HEK293T (cell line): ENCODE results near the gene ORC3.

ENCODE experiments used
- CTCF ChIA-PET: fragments of 350-600 bp; formaldehyde crosslinking; extraction: SDS; loops from one replicate; lab custom pipeline; 2021; ENCODE audit warnings: antibody characterized with exemption, inconsistent platforms; lab: Yijun Ruan, JAX
- POLR2A ChIA-PET: fragments of 350-600 bp; formaldehyde crosslinking; extraction: SDS; loops from one replicate; lab custom pipeline; 2020; ENCODE audit warnings: antibody characterized with exemption, inconsistent platforms; lab: Yijun Ruan, JAX
- DNase-seq: peaks from one replicate; pipeline ENCODE4 v3.0.0; 2012; ENCODE audit warnings: mixed read lengths; ENCODE audit errors: extremely low spot score
- ARNT ChIP-seq: fragments of 450-650 bp; IDR thresholded peaks from 2 replicates; pipeline ENCODE4 v1.6.1; 2017; ENCODE audit warnings: mild to moderate bottlenecking
- BHLHE40 ChIP-seq: fragments of 450-650 bp; IDR thresholded peaks from 2 replicates; pipeline ENCODE4 v1.6.1; 2016; ENCODE audit warnings: mild to moderate bottlenecking, moderate library complexity, borderline replicate concordance
- CTBP1 ChIP-seq: fragments of 450-650 bp; IDR thresholded peaks from 2 replicates; pipeline ENCODE4 v1.6.1; 2016; ENCODE audit warnings: borderline replicate concordance
- ELF4 ChIP-seq: fragments of 450-650 bp; IDR thresholded peaks from 2 replicates; pipeline ENCODE4 v1.6.1; 2017; ENCODE audit warnings: antibody characterized with exemption
- FOXA1 ChIP-seq: fragments of 450-650 bp; IDR thresholded peaks from 2 replicates; pipeline ENCODE4 v1.6.1; 2016; ENCODE audit warnings: mild to moderate bottlenecking
- FOXK2 ChIP-seq: fragments of 450-650 bp; IDR thresholded peaks from 2 replicates; pipeline ENCODE4 v1.6.1; 2016; ENCODE audit warnings: mild to moderate bottlenecking
- FOXM1 ChIP-seq: fragments of 450-650 bp; IDR thresholded peaks from 2 replicates; pipeline ENCODE4 v1.6.1; 2017; ENCODE audit warnings: mild to moderate bottlenecking, borderline replicate concordance
- HDGF ChIP-seq: fragments of 450-650 bp; IDR thresholded peaks from 2 replicates; pipeline ENCODE4 v1.6.1; 2017; ENCODE audit warnings: antibody characterized with exemption, borderline replicate concordance
- L3MBTL2 ChIP-seq: fragments of 450-650 bp; conservative IDR thresholded peaks from 2 replicates; pipeline ENCODE4 v1.6.1; 2016; ENCODE audit warnings: mild to moderate bottlenecking
- LEF1 ChIP-seq: fragments of 450-650 bp; IDR thresholded peaks from 2 replicates; pipeline ENCODE4 v1.6.1; 2017; ENCODE audit warnings: mild to moderate bottlenecking, borderline replicate concordance
- NFRKB ChIP-seq: fragments of 450-650 bp; IDR thresholded peaks from 2 replicates; pipeline ENCODE4 v1.6.1; 2016; ENCODE audit warnings: mild to moderate bottlenecking, moderate library complexity
- PKNOX1 ChIP-seq: fragments of 450-650 bp; IDR thresholded peaks from 2 replicates; pipeline ENCODE4 v1.6.1; 2016
- SP1 ChIP-seq: fragments of 450-650 bp; IDR thresholded peaks from 2 replicates; pipeline ENCODE4 v1.6.1; 2017
- SUZ12 ChIP-seq: fragments of 450-650 bp; IDR thresholded peaks from 2 replicates; pipeline ENCODE4 v1.6.1; 2016; ENCODE audit warnings: mild to moderate bottlenecking
- TARDBP ChIP-seq: fragments of 450-650 bp; IDR thresholded peaks from 2 replicates; pipeline ENCODE4 v1.6.1; 2016
- ZNF384 ChIP-seq: fragments of 450-650 bp; IDR thresholded peaks from 2 replicates; pipeline ENCODE4 v1.6.1; 2016

The ORC3 gene

DNA sequence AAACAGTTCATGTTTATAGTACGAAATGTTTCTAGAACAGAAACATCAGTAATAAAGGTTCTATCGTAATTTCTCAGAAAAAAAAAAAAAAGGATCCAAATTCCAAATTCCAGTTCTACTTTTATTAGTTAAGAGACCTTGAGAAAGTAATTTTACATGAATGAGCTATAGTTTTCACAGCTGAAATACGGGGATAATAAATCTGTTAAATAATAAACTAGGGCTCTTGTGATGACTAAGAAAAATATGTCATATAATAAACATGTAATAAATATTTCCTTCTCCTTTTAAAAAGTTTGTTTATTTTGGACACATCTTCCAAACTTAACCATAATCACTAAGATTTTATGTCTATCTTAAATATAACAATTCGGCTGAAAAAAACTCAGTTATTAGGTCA lies 17.9 kb upstream of the ORC3 start:
- no peak for TF ChIP-seq PKNOX1
- CTCF ChIA-PET, result interaction anchor here (0.6 to 0.7 kb wide), 2 partner anchors 358 to 386 kb away, joined by 3 to 7 read pairs; no protein-coding TSS in a partner anchor
- DNase-seq, result no peak
- POLR2A ChIA-PET, result interaction anchor here (1.1 kb wide), 1 partner anchor 17 kb away, joined by 5 read pairs; the partner anchor contains the start of gene RARS2

DNA sequence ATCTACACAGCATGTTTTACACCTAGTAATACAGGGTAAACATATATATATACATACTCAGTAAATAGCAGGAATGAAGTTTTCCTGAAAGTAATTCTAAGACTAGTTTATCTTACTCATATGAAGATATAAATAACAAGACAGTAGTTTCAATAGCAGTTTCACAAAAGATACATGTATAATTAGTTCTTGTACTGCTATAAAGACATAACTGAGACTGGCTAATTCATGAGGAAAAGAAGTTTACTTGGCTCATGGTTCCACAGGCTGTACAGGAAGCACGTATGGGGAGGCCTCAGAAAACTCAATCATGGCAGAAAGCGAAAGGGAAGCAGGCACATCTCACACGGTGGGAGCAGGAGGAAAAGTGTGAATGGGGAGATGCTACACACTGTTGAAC lies 17.1 kb upstream of the ORC3 start:
- TF ChIP-seq NFRKB (no peak), FOXK2 (no peak), ZNF384 (no peak), FOXM1 (no peak), L3MBTL2 (no peak), FOXA1 (no peak), BHLHE40 (no peak), HDGF (no peak), PKNOX1 (no peak), ELF4 (no peak), TARDBP (no peak)
- DNase-seq, result no peak
- ChIA-PET CTCF (no interaction called here), POLR2A (interaction anchor here (1.1 kb wide), 1 partner anchor 16 kb away, joined by 5 read pairs; the partner anchor contains the start of gene RARS2)

DNA sequence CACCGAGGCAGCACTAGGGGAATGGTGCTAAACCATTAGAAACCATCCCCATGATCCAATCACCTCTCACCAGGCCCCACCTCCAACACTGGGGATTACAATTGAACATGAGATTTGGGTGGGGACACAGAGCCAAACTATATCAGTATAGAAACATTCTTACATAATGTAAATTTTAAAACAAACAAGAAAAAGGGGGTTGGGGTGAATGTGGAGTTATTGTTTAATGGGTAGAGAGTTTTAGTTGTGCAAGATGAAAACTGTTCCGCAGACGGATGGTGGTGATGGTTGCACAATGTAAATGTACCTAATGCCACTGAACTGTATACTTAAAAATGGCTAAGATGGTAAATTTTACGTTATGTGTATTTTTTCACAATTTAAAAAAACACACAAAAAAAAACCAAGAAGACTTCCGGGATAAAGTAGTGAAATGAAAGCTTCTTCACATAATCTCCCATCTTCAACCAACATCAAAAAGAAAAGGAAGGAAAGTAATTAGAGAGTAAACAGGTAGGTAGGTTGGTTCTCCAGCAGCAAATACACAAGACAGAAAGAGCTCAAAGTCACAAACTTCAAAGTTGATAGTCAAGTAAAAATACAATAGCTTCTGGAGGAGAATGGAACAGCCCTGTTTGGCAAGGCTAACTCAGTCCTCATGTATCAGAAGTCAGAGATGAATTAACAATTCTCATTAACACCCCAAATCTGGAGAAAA lies 16.5 kb upstream of the ORC3 start:
- TF ChIP-seq LEF1 (no peak), NFRKB (no peak), SUZ12 (no peak), SP1 (no peak), ELF4 (no peak), FOXK2 (no peak), L3MBTL2 (no peak), FOXA1 (no peak), ZNF384 (no peak), PKNOX1 (no peak), FOXM1 (no peak), CTBP1 (no peak), TARDBP (no peak), ARNT (no peak), BHLHE40 (no peak), HDGF (no peak)
- ChIA-PET CTCF (no interaction called here), POLR2A (no interaction called here)
- DNase-seq, result no peak

DNA sequence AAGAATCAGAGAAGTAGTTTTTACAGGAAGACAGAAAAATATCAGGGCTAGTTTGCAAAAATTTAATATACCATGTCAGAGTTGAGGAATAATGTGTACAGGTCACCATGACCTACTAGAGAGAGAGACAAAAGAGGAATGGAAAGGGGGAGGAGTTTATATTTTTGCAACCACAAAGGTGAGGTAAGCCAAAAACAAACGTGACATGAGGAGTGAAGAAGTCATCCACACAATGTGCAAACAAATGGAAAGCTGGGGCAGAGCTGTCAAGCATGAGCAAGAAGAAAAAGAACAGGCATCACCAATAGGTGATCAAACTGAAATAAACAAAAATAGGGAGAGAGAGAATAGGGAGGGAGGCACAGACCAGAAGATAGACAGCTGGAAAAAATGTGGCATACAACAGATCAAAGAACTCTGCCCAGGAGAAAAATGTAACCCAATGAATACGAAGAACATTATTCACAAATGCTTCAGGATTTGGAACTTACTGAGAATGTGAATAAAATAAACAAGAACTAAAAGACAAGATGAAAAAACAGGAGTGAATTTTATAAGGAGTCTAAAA lies 15.6 kb upstream of the ORC3 start:
- DNase-seq, result no peak
- POLR2A ChIA-PET, result no interaction called here
- TF ChIP-seq TARDBP (no peak), PKNOX1 (no peak), SUZ12 (no peak)
- CTCF ChIA-PET, result no interaction called here

DNA sequence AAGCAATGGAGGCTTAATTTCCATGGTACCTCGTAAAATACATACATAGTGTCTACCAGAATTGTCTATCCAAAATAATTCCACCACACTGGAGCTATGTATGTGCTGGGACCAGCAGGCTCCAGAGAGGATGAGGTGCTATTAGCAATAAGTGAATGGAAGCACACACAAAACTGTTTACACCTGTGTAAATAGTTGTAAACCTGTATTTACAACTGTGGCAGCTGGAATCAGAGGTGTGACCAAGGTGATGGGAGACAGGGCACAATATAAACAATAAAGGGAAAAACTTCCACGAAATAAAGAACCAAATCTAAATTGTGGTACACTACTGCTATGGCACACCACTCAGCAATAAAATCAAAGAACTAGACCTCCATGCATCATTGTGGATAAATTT lies 14.5 kb upstream of the ORC3 start:
- no peak for DNase-seq
- ChIA-PET POLR2A (no interaction called here), CTCF (no interaction called here)
- no peak for TF ChIP-seq L3MBTL2
- TF ChIP-seq FOXK2, result no peak
- no peak for TF ChIP-seq PKNOX1
- TF ChIP-seq NFRKB, result no peak

- no peak for TF ChIP-seq SP1
- TF ChIP-seq FOXA1, result no peak
- no peak for TF ChIP-seq FOXM1
- TF ChIP-seq HDGF, result no peak
- TF ChIP-seq ARNT, result no peak
- no peak for TF ChIP-seq CTBP1
- TF ChIP-seq BHLHE40, result no peak
- TF ChIP-seq PKNOX1, result no peak
- POLR2A ChIA-PET, result no interaction called here
- DNase-seq, result no peak
- CTCF ChIA-PET, result no interaction called here
Observed at GRCh38 chr6:87583822-87584221, 6.1 kb upstream of the ORC3 start.
